Epithelial cell of esophagus (primary cell): ENCODE data around the gene GTF2E1.

Source experiments
- DNase-seq: peaks from one replicate; pipeline ENCODE4 v3.0.0; 2010; ENCODE audit warnings: low read depth
- H3K4me3 ChIP-seq: 2 replicates; pipeline ENCODE4 v1.5.1; 2011; ENCODE audit warnings: mild to moderate bottlenecking, low read length, control low read depth
- TF ChIP-seq, protein P1 (sequence below): IDR thresholded peaks from 2 replicates; pipeline ENCODE4 v1.5.1; 2011; ENCODE audit warnings: low read depth, mild to moderate bottlenecking, low read length, control low read depth, inconsistent platforms; ENCODE audit not compliant: insufficient read depth; ENCODE audit errors: missing control alignments

Gene GTF2E1

DNA sequence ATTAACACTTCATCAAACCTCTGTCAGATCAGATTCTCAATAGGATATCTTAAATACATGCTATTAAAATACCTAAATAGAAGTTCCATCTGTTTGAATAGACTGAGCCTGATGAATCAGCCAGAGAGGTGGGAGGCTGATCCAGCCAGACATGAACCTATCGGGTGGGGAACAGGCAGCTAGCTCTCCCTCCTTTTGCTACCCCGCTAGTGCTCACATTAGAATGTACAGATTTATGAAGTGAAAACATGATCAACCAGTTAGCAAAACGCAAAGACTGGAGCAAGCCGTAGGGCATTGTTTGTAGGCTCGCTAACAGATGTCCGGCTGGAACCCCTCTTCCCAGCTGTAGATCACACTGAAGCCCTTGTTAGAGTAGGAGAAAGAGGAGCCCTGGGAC is 54.4 kb downstream of the GTF2E1 start:
- TF ChIP-seq, protein P1, sequence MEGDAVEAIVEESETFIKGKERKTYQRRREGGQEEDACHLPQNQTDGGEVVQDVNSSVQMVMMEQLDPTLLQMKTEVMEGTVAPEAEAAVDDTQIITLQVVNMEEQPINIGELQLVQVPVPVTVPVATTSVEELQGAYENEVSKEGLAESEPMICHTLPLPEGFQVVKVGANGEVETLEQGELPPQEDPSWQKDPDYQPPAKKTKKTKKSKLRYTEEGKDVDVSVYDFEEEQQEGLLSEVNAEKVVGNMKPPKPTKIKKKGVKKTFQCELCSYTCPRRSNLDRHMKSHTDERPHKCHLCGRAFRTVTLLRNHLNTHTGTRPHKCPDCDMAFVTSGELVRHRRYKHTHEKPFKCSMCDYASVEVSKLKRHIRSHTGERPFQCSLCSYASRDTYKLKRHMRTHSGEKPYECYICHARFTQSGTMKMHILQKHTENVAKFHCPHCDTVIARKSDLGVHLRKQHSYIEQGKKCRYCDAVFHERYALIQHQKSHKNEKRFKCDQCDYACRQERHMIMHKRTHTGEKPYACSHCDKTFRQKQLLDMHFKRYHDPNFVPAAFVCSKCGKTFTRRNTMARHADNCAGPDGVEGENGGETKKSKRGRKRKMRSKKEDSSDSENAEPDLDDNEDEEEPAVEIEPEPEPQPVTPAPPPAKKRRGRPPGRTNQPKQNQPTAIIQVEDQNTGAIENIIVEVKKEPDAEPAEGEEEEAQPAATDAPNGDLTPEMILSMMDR = no peak
- no peak overlapping the region for H3K4me3 ChIP-seq

DNA sequence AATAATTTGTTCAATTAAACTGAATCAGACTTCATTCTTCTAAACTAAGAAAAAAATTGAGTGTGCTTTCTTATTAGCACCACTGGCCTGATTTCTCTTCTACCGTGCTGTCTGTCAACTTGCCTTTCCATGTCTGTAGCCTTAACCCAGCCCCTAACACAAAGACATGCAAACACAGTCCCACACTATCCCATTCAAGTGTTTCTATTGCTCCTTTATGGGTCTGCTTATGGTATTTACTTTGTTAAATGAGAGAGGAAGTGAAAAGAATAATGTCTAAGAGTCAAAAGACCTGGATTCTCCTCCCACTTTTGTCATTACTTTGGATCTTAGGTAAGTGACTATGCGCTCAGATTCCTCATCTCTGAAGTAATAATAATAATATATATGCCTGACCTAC is 55.3 kb downstream of the GTF2E1 start:
- DNase-seq = no peak
- TF ChIP-seq, protein P1 = no peak
- H3K4me3 ChIP-seq = no peak overlapping the region

More for the DNA sequence above, 54.4 kb downstream of the GTF2E1 start:
- DNase-seq = no peak

DNA sequence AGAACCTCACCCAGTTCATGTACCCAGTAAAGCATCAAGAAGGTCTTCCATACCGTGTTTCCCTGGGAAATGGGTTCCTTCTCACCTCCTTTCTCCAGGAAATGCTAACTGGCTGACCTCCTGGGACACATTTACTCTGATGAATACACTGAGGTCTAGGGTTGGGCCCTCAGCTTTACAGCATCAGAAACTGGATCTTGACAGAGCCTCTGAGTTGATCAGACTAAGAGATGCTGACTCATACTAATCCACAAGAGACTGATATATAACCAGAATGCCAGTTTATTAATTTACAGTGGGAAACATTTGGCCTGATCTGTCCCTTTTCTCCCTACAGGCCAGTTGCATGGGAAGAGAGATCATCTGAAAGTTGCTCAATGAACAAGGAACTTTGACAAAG is 55.8 kb downstream of the GTF2E1 start:
- H3K4me3 ChIP-seq = no peak overlapping the region
- TF ChIP-seq, protein P1 = no peak
- peak; percentile 13 for DNase-seq

DNA sequence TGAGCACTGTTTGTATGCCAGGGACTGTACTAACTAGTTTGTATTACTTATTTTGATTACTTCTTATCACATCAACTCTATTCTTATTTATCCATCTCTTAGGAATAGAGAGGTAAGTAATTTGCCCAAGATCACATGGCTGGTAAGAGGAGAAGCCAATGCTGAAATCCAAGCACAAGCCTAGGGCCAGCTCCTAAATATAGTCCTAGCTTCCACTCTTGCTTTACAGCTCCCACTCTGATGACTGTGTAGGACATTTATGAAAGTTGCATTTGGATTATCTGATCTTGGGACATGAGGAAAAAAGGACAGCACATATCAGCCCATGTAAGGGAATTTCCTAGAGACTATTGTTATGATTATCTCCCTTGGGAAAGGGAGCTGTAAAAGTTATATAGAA is 58.1 kb downstream of the GTF2E1 start:
- no peak for DNase-seq
- TF ChIP-seq, protein P1 = no peak
- no peak overlapping the region for H3K4me3 ChIP-seq

DNA sequence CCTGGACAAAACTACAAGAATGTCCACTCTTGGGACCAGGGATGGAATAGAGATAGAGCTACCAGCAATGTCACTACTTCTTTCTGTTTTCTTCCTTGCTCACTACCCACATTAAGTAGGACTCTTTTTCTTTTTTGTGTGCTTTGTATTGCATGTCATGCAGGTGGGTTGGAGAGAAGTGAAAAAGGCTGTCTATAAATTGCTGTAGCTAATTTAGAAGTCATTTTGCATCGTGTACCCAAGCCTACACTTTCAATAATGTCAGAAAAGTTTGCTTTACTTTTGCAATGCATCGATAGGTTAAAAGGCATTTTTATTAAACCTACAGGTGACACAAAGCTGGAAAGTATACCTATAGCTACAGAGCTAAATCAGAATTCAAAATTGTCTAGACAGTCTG is 58.9 kb downstream of the GTF2E1 start:
- DNase-seq = no peak
- H3K4me3 ChIP-seq = no peak overlapping the region
- TF ChIP-seq, protein P1 = no peak

DNA sequence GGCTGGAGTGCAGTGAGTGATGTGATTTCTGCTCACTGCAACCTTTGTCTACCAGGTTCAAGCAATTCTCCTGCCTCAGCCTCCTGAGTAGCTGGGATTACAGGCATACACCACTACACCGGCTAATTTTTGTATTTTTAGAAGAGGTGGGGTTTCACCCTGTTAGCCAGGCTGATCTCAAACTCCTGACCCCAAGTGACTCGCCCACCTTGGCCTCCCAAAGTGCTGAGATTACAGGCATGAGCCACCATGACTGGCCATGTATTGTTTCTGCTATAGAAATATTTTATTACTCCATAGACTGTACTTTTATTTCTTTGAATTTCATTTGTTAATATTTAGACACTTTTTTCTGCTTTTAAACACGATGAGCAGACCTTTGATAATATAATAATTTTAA is 60.4 kb downstream of the GTF2E1 start:
- H3K4me3 ChIP-seq = no peak overlapping the region
- TF ChIP-seq, protein P1 = no peak
- no peak for DNase-seq

DNA sequence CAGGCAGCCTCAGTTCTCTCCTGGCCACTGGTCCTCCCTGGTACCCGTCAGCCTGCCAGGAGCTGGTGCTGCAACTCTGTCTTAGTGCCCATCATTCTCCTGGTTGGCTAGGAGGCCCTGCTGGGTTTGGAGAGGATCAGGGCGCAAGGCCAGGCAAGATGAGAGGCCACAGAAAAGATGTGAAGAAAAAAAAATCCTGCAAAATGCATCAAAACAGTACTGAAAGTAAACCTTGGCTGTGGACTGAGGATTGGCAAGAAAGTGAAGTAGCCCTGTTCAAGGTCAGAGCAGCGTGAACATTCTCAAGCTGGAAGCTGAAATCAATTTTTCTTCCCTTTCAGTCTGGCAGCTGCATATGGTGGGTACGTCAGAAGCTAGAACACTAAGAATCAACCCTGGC is 74.2 kb downstream of the GTF2E1 start:
- no peak for DNase-seq
- TF ChIP-seq, protein P1 = no peak
- H3K4me3 ChIP-seq = no peak overlapping the region
